IPS DF 4.7 (cell line): ENCODE measurements around the gene RGS3.
"Not testable (repeated sequence)": the region's sequence is repeated elsewhere in the genome, so short reads cannot be mapped to it uniquely, and the experiment has no call there.

Experiments
- DNase-seq: peaks from one replicate; pipeline ENCODE4 v3.0.0-alpha.2; 2013; ENCODE audit warnings: low spot score; ENCODE audit errors: extremely low read depth

Gene RGS3

DNA sequence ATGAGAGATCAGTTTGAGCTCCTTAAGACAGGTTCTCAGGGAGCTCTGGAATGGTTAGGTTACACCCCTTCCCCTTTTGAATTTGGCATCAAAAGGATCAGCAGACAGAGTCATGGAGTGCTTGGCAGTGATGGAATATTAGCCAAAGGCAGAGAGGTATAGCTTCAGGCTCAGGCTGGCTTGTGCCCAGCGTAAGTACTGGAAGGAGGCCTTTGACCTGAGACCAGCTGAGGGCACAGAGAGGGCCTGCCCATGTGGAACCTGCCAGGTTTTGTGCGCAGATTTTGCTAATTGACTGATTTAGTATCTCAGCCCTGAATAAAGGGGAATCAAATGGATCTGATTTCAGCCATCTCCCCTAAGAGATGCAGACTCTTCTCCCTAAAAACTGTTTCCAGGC lies 81.5 kb downstream of the RGS3 start:
- no peak for DNase-seq

GRCh38 chr9:113546566-113546965 lies 83.0 kb downstream of the RGS3 start:
- DNase-seq: no peak

DNA sequence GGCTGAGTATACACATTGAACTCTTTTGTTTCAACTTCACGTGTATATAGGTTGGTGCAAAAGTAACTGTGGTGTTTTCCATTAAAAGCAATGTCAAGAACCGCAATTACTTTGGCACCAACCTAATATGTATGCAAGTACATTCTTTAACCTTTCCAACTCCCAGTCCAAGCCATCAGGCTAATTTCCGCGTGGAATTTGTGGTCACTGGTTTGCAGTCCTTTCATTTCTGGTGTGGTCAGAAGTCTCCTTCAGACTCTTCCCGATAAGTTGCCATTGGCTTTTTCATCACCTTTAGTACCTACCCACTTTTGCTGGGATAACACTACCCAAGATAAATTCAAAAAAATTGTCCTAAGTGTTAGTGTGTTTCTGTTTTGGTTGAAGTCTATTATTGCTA lies 84.0 kb downstream of the RGS3 start:
- no peak for DNase-seq

- no peak for DNase-seq
Observed at GRCh38 chr9:113548221-113549041, 84.9 kb downstream of the RGS3 start.

DNA sequence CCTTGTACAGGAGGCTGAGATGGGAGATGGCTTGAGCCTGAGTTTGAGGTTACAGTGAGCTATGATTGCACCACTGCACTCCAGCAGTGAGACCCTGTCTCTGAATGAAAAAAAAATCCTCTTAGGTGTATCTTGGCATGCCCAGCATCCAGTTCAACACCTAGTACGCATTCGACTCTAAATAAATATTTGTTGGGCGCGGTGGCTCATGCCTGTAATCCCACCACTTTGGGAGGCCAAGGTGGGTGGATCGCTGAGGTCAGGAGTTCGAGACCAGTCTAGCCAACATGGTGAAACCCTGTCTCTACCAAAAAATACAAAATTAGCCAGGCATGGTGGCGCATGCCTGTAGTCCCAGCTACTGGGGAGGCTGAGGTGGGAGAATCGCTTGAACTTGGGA lies 86.4 kb downstream of the RGS3 start:
- not testable (repeated sequence) for DNase-seq

GRCh38 chr9:113556877-113557593 lies 93.5 kb downstream of the RGS3 start:
- DNase-seq: no peak

DNA sequence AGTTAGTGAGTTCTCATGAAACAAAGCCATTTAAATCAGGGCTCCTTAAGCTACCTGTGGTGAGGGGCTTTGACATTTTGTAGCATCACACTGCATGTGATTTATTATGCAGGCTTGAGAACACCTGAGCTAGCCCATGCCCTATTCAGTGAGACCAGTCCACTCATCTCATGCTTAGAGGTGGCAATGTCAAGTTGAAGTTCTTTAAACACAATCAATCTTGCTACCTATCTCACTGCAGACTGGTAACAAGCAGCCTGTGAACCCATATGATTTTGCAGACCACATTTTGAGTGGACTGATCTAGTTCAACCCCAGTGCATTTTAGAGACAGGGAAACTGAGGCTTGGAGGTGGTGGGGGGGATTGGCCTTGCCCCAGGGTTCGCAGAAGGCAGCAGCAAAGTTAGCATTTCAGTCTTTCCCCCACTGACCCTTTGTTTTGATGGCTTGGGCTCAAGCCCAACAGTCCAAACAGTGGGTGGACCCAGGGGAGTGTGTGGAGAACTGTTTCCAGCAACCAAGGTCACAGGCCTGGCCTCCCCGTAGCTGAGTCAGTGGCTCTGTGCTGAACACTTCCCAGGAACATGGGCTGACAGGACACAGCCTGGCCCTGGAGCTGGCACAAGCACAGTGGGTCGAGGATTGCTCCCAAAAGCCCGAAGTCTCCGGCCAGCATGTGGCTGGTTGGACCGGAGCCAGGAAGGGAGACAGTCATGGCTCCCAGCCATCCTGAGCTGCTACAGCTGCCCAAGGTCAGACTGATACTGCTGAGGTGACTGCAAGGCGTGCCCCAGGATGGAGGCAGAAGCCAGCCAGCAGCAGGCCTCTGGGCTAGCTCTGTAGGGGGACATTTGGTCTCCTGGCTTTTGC lies 95.3 kb downstream of the RGS3 start:
- no peak for DNase-seq

- DNase-seq: no peak
Observed at GRCh38 chr9:113559834-113560800, 96.6 kb downstream of the RGS3 start.

- DNase-seq: no peak
Observed at GRCh38 chr9:113562653-113563381, 99.3 kb downstream of the RGS3 start.

GRCh38 chr9:113563826-113564497 lies 100.4 kb downstream of the RGS3 start:
- no peak for DNase-seq

- DNase-seq: no peak
Observed at GRCh38 chr9:113564498-113565237, 101.1 kb downstream of the RGS3 start.

DNA sequence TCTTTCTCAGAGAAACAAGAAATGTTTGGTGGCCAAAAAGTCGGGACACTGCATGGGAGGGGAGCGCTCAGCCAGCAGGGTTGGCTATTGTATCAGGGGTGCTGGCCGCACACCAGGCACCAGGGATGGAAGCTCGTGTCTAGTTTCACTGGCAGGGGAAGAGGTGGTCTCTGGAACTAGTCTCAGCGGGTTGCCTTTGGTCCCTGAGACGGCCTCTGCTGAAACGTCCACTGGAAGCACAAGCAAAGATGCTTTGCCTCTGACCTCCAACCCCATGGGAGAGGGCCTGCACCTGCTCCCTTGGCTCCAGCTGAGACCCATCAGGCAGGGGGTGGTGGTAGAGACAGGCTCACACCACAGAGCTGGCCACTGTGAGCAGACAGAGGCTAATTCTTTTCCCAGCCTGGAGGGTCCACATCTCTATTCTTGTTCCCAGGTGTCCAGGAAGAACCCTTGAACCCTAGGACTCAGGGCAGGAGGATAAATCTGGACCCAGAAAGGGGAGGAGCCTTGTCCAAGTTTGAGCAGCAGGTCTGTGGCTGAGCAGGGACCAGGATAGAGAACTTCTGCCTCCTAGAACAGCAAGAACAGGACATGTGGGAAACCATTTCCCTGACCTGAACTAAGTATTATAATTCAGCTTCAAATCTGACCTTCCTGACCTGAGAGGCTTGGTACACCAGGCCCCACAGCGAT lies 102.6 kb downstream of the RGS3 start:
- DNase-seq: no peak

DNA sequence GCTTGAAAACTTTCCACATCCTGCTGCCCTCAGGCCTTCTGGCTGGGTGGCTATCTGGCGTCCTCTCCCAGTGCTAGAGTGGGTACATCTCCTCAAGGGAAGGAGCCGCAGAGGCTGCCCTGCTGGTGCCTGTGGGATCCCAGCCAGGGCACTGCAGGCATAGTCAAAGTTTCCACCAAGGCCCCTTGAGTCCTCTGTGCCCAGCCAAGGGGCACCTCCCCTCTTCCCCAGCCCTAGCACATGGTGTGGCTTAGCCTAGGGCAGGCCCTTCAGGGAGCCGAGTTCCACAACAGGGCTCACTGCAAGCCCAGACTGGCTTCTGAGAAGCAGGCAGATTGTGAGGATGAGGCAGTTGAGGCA lies 103.2 kb downstream of the RGS3 start:
- DNase-seq: no peak

DNA sequence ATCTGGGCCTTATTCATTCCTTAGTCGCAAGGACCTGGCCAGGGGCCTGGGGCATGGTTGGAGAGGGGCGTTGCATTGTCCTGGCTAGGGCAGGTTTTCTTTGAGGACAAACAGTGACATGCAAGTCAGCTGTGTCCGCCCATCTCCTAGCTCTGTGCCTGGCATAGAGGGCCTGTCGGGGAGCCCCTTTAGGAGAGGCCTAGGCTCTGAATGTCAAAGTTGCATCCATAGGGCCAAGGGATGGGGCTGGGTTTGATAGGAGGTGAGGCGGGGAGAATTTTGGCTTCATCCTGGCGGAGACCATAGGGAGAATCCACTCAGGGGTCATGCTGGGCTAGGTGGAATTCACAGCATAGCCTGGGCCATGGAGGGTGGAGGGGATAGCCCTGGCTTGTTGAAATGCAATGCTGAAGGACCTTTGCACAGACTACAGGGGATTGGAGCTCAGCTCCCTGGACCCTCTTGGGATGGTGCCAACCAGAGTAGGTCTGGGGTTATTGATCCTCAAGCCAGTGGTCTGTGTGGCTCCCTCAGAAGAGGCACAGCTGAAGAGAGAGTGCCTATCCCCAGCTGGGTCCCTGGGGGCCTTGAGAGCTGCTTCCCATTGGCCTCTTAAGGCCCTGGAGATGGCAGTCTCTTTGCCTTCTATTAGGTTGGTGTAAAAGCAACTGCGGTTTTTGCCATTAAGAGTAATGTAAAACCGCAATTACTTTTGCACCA lies 104.0 kb downstream of the RGS3 start:
- no peak for DNase-seq

- no peak for DNase-seq
Observed at GRCh38 chr9:113568081-113568435, 104.5 kb downstream of the RGS3 start.

DNA sequence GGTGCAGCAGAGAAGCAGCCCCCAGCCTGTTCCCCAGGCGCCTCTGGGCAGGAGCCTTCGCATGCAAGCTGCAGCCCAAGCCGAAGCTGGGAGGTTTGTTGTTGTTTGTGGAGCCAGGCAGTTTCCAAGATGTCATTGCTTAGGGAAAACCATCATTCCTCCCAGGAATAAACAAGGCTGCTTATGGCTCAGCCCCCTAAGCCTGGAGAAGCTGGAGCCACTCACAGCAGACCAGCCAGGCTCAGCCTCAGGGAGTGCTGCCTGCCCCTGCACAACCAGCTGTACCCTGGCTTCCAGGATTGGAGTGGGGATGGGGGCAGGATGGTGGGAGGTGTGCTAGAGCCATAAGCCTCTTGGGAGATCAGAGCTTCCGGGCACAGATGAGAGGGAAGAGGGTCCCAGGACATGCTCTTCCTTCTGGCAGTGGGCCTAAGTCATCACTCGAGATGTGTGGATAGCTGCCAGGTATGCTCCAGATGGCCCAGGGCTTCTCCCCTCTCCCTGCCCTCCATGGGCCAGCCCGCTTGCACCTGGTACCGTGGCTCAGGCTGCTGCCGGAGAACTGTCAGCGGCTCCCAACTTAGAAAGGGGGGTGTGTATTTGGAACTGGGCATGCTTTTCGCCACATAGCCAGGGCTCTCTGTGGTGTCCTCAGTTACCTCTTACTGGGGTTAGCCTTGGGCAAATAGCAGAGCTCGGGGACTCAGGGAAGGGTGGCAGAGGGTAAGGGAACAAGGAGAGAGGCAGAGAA lies 105.2 kb downstream of the RGS3 start:
- DNase-seq: no peak

- DNase-seq: no peak
Observed at GRCh38 chr9:113569472-113570060, 106.0 kb downstream of the RGS3 start.
